Karpas-422 (cell line): ENCODE data around the gene ACTC1. TPM values are rescaled to one million over a fixed set of nuclear protein-coding genes. Genes with fewer than 3 reads are reported as not detected.
"Not testable (repeated sequence)": the region's sequence is repeated elsewhere in the genome, so short reads cannot be mapped to it uniquely, and the experiment has no call there.

Source experiments
- DNase-seq: peaks from one replicate; pipeline ENCODE4 v3.0.0-alpha.2; 2015
- H2AFZ ChIP-seq: fragments of 200-600 bp; sonication (generic); 2 replicates; pipeline ENCODE4 v1.6.1; 2014; ENCODE audit warnings: antibody characterized with exemption, low read length, mixed read lengths
- H3K27ac ChIP-seq: fragments of 200-600 bp; sonication (generic); 2 replicates; pipeline ENCODE4 v1.5.1; 2014; ENCODE audit warnings: mild to moderate bottlenecking, low read length, moderate library complexity
- H3K27me3 ChIP-seq: fragments of 200-600 bp; sonication (generic); 2 replicates; pipeline ENCODE4 v1.6.1; 2014; ENCODE audit warnings: low read length, mixed read lengths
- H3K36me3 ChIP-seq: fragments of 200-600 bp; sonication (generic); 2 replicates; pipeline ENCODE4 v1.6.1; 2014; ENCODE audit warnings: low read length, mixed read lengths; ENCODE audit not compliant: insufficient read depth
- H3K4me1 ChIP-seq: fragments of 200-600 bp; sonication (generic); 2 replicates; pipeline ENCODE4 v1.6.1; 2014; ENCODE audit warnings: mild to moderate bottlenecking, low read length, mixed read lengths
- H3K4me2 ChIP-seq: fragments of 200-600 bp; sonication (generic); 2 replicates; pipeline ENCODE4 v1.6.1; 2014; ENCODE audit warnings: low read length, low read depth, mild to moderate bottlenecking; ENCODE audit not compliant: poor library complexity, severe bottlenecking
- H3K4me3 ChIP-seq: fragments of 200-600 bp; sonication (generic); 2 replicates; pipeline ENCODE4 v1.5.1; 2014; ENCODE audit warnings: mild to moderate bottlenecking, antibody characterized with exemption, low read length, mixed read lengths
- H3K79me2 ChIP-seq: fragments of 200-600 bp; sonication (generic); 2 replicates; pipeline ENCODE4 v1.6.1; 2014; ENCODE audit warnings: mild to moderate bottlenecking, low read length, mixed read lengths
- H3K9ac ChIP-seq: fragments of 200-600 bp; sonication (generic); 2 replicates; pipeline ENCODE4 v1.6.0; 2014; ENCODE audit warnings: low read length
- H3K9me2 ChIP-seq: fragments of 200-600 bp; sonication (generic), shearing (Covaris generic); replicated peaks from 2 replicates; pipeline ENCODE4 v1.6.0; 2014; ENCODE audit warnings: mild to moderate bottlenecking, low read length, moderate library complexity; ENCODE audit not compliant: insufficient read depth
- H3K9me3 ChIP-seq: fragments of 300-700, 200-600 bp; sonication (generic); 2 replicates; pipeline ENCODE4 v1.6.1; 2014; ENCODE audit warnings: low read length, mixed read lengths
- H4K20me1 ChIP-seq: fragments of 200-600 bp; sonication (generic); 2 replicates; pipeline ENCODE4 v1.6.1; 2014; ENCODE audit warnings: mild to moderate bottlenecking, antibody characterized with exemption, low read length, low read depth; ENCODE audit not compliant: insufficient read depth
- total RNA-seq: library from RNA; depleted of rRNA; stranded (reverse); fragments of >200 nt; shearing (Covaris generic); gene quantifications from 2 replicates; pipeline ENCODE4 v1.2.3, GENCODE V29; 2014; ENCODE audit warnings: low replicate concordance

Gene ACTC1
- total RNA-seq, 1 experiment from 2014 or later, result not detected

- not testable (repeated sequence) for H4K20me1 ChIP-seq, DNase-seq, H3K9me3 ChIP-seq, H3K4me2 ChIP-seq, H3K9me2 ChIP-seq, H3K4me3 ChIP-seq, H3K4me1 ChIP-seq, H3K79me2 ChIP-seq, H3K9ac ChIP-seq, H3K27me3 ChIP-seq, H3K36me3 ChIP-seq, H2AFZ ChIP-seq, H3K27ac ChIP-seq
Measured at GRCh38 chr15:34807241-34807640, 11.9 kb upstream of the ACTC1 start.

DNA sequence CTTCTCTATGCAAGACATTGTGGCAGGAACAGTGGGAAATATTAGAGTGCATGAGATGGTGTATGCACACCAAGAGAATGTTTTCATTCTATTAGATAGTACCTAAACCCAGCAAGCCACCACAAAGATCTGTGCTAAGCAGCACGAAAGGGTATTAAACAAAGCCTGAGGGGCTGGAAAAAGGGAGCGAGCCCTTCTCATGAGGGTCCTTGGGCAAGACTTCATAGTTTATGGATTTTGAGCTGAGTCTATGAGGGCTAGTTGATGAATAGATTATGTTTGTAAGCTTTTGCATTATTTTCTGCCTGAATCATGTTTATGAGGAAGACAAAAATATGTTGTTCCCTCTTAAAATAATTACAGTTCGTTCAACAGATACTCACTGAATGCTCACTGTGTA is 9.4 kb upstream of the ACTC1 start:
- Histone ChIP-seq H3K9ac (no peak overlapping the region), H3K27ac (no peak overlapping the region), H3K79me2 (no peaks in the 10 kb centered on the region), H3K4me2 (no peak overlapping the region), H3K9me2 (no peaks in the 10 kb centered on the region), H3K4me1 (no peaks in the 10 kb centered on the region), H3K9me3 (no peaks in the 10 kb centered on the region), H3K36me3 (no peaks in the 10 kb centered on the region), H3K4me3 (no peak overlapping the region), H2AFZ (no peak overlapping the region), H4K20me1 (no peaks in the 10 kb centered on the region), H3K27me3 (no peaks in the 10 kb centered on the region)
- DNase-seq, result no peak

- H3K36me3 ChIP-seq, result no peaks in the 10 kb centered on the region
- no peak overlapping the region for H3K9ac ChIP-seq
- no peaks in the 10 kb centered on the region for H4K20me1 ChIP-seq
- no peak overlapping the region for H2AFZ ChIP-seq
- no peak for DNase-seq
- no peaks in the 10 kb centered on the region for H3K4me1 ChIP-seq
- no peak overlapping the region for H3K4me3 ChIP-seq
- no peak overlapping the region for H3K4me2 ChIP-seq
- no peaks in the 10 kb centered on the region for H3K9me3 ChIP-seq
- H3K9me2 ChIP-seq, result no peaks in the 10 kb centered on the region
- no peaks in the 10 kb centered on the region for H3K79me2 ChIP-seq
- no peak overlapping the region for H3K27ac ChIP-seq
- H3K27me3 ChIP-seq, result no peaks in the 10 kb centered on the region
Measured at GRCh38 chr15:34804113-34804512, 8.8 kb upstream of the ACTC1 start.

- no peak overlapping the region for H3K4me3 ChIP-seq
Measured at GRCh38 chr15:34802803-34803750, 7.7 kb upstream of the ACTC1 start.

GRCh38 chr15:34802371-34802770 is 7.0 kb upstream of the ACTC1 start:
- no peaks in the 10 kb centered on the region for H3K36me3 ChIP-seq
- no peaks in the 10 kb centered on the region for H4K20me1 ChIP-seq
- H3K9me3 ChIP-seq, result no peaks in the 10 kb centered on the region
- DNase-seq, result no peak
- no peak overlapping the region for H3K27ac ChIP-seq
- no peak overlapping the region for H3K9ac ChIP-seq
- no peak overlapping the region for H3K4me2 ChIP-seq
- H3K27me3 ChIP-seq, result no peaks in the 10 kb centered on the region
- no peak overlapping the region for H2AFZ ChIP-seq
- H3K9me2 ChIP-seq, result no peaks in the 10 kb centered on the region
- no peaks in the 10 kb centered on the region for H3K4me1 ChIP-seq
- H3K4me3 ChIP-seq, result no peak overlapping the region
- no peaks in the 10 kb centered on the region for H3K79me2 ChIP-seq

More at GRCh38 chr15:34802803-34803750, 7.7 kb upstream of the ACTC1 start:
- no peaks in the 10 kb centered on the region for H4K20me1 ChIP-seq
- H3K27me3 ChIP-seq, result no peaks in the 10 kb centered on the region
- no peak overlapping the region for H2AFZ ChIP-seq
- H3K4me1 ChIP-seq, result no peaks in the 10 kb centered on the region
- H3K36me3 ChIP-seq, result no peaks in the 10 kb centered on the region
- no peaks in the 10 kb centered on the region for H3K79me2 ChIP-seq
- no peak overlapping the region for H3K27ac ChIP-seq
- H3K4me2 ChIP-seq, result no peak overlapping the region
- DNase-seq, result no peak
- H3K9ac ChIP-seq, result no peak overlapping the region
- no peaks in the 10 kb centered on the region for H3K9me2 ChIP-seq
- H3K9me3 ChIP-seq, result no peaks in the 10 kb centered on the region

DNA sequence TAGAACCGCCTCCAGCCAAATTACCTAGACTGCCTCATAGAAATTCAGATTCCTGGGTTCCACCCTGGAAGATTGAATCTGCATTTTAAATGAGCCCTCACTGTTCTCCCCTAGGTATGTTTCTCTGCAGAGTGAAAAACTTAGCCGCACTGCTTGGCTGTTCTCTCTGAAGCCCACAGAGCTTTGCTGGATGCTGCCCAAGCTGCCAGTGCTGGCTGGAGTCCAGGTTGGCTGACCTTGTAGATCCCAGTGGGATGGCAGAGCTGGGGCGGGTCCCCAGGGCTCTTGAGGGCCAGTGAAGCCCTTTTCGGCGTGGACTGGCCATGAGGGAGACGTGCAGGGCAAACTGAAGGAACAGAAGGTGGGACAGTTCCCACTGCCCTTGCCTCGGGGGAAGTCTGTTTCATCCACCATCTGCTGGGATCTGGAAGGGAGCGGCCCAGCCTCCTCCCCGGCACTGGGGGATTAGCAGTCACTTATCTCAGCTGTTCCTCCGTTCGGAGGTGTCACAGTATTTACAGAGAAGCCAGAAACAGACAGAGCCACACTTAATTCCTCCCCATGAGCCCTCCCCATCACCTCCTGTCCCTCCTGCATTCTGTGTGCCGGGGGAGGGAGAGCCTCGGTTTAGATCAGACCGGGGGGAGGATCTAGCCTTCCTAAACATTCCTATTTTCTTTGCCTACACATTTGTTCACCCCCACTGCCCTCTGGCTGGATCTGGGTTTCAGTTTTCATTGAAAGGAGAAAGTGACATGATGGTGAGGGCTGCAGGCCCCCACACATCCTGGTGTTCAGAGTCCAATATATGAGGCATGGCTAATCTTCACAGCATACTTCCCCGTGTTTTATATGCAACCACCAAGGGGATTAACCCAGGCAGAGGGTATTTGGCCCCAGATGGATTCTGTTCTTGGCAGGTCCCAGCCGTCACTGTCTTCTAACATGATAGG is 4.1 kb upstream of the ACTC1 start:
- no peaks in the 10 kb centered on the region for H4K20me1 ChIP-seq

GRCh38 chr15:34796847-34797435 is 1.6 kb upstream of the ACTC1 start:
- no peaks in the 10 kb centered on the region for H3K36me3 ChIP-seq
- H2AFZ ChIP-seq, result no peak overlapping the region
- no peaks in the 10 kb centered on the region for H3K9me2 ChIP-seq
- H3K27ac ChIP-seq, result no peak overlapping the region
- no peaks in the 10 kb centered on the region for H3K4me1 ChIP-seq
- H3K9me3 ChIP-seq, result no peaks in the 10 kb centered on the region
- no peaks in the 10 kb centered on the region for H3K79me2 ChIP-seq
- H3K9ac ChIP-seq, result no peak overlapping the region
- H3K27me3 ChIP-seq, result no peaks in the 10 kb centered on the region
- H3K4me3 ChIP-seq, result no peak overlapping the region
- H4K20me1 ChIP-seq, result no peaks in the 10 kb centered on the region
- DNase-seq, result no peak
- no peak overlapping the region for H3K4me2 ChIP-seq

More for the DNA sequence above, 4.1 kb upstream of the ACTC1 start:
- Histone ChIP-seq H3K79me2 (no peaks in the 10 kb centered on the region), H3K27ac (no peak overlapping the region), H3K9ac (no peak overlapping the region), H3K4me1 (no peaks in the 10 kb centered on the region), H3K4me3 (no peak overlapping the region), H3K9me2 (no peaks in the 10 kb centered on the region), H3K27me3 (no peaks in the 10 kb centered on the region), H3K4me2 (no peak overlapping the region), H2AFZ (no peak overlapping the region), H3K36me3 (no peaks in the 10 kb centered on the region), H3K9me3 (no peaks in the 10 kb centered on the region)
- no peak for DNase-seq
